ENCODE results near the gene ACER3.

DNA sequence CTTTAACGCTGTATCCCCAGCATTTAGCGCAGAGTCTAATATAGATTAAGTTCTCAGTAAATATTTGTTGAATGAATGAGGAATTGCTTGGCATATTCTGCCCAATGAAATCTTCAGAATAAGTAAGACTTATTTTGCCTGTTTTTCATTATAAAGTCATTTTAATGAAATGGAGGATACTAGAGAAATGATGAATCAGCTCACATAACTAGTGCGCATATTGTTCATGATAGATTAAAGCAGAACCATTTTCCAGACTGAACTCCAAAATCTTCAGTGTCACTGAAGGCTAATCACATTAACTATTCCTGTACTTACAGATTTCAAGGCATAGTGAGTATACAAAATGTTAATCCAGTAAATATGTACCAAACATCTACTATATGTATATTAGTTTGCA is 29.6 kb downstream of the ACER3 start:
- TF ChIP-seq ZFP30 (CRISPR knock-in tag; IDR thresholded peaks at IDR 0.05) (no peak), ZNF8 (CRISPR knock-in tag; IDR thresholded peaks at IDR 0.05) (no peak), OSR1 (CRISPR knock-in tag; IDR thresholded peaks at IDR 0.05) (no peak), RARB (CRISPR knock-in tag; IDR thresholded peaks at IDR 0.05) (no peak), SNAI2 (CRISPR knock-in tag; IDR thresholded peaks at IDR 0.05) (no peak), ARNTL (CRISPR knock-in tag; IDR thresholded peaks at IDR 0.05; ENCODE audit: borderline replicate concordance, low read depth) (no peak), PATZ1 (CRISPR knock-in tag; IDR thresholded peaks at IDR 0.05; ENCODE audit: borderline replicate concordance) (no peak), GLIS3 (CRISPR knock-in tag; IDR thresholded peaks at IDR 0.05) (no peak), ZNF70 (CRISPR knock-in tag; IDR thresholded peaks at IDR 0.05) (no peak), CSDC2 (CRISPR knock-in tag; IDR thresholded peaks at IDR 0.05) (no peak), ZFP3 (CRISPR knock-in tag; IDR thresholded peaks at IDR 0.05) (no peak), ZC3H10 (CRISPR knock-in tag; IDR thresholded peaks at IDR 0.05) (no peak), BACH2 (CRISPR knock-in tag; IDR thresholded peaks at IDR 0.05; ENCODE audit: borderline replicate concordance) (no peak)

Data from SK-N-SH treated with all-trans-retinoic acid at 6 μM for 48 hours (cell line).